Lower leg skin (tissue), 4 donors: ENCODE data around the gene PIK3R1. TPM values are rescaled to one million over a fixed set of nuclear protein-coding genes. Genes with fewer than 3 reads are reported as not detected.

Experiments used
- DNase-seq, 2 donors: peaks; one replicate each; pipeline ENCODE4 v3.0.0-alpha.2; 2019; ENCODE audit warnings: low spot score in 2 of 2
- H3K4me3 ChIP-seq: fragments of 200-600 bp; sonication (generic); 2 replicates; pipeline ENCODE4 v1.5.1; 2017; ENCODE audit warnings: mild to moderate bottlenecking, low read depth; ENCODE audit not compliant: poor library complexity, severe bottlenecking
- POLR2A ChIP-seq, 2 donors: fragments of 450-650 bp; IDR thresholded peaks; one replicate each; pipeline ENCODE4 v1.6.1; 2016 to 2017; ENCODE audit warnings: antibody characterized with exemption in 2 of 2, mild to moderate bottlenecking in 1 of 2, moderate library complexity in 1 of 2
- WGBS, 2 donors: methylation state at CpG; one replicate each; pipeline ENCODE4 v1.1.5; 2018; 5-methylcytosine and 5-hydroxymethylcytosine counted together
- intact Hi-C: fragments of 100-400 bp; cut with DNase I; formaldehyde crosslinking; loops from one replicate; pipeline ENCODE4 v1.15.0; 2023; ENCODE audit warnings: low total_unique reads
- total RNA-seq, 4 donors: library from RNA; depleted of rRNA; stranded (reverse); fragments of >200 nt; gene quantifications; one replicate each; pipeline ENCODE4 v1.1.0, GENCODE V29; 2016
- TF ChIP-seq, protein P1 (sequence below), 3 donors: fragments of 450-650 bp; IDR thresholded peaks; one replicate each; pipeline ENCODE4 v1.5.1; 2016; ENCODE audit warnings: antibody characterized with exemption in 3 of 3, mild to moderate bottlenecking in 3 of 3, moderate library complexity in 2 of 3

PIK3R1 gene
- total RNA-seq, 4 donors from 2014 or later = 102 to 245 (median 137) TPM

DNA sequence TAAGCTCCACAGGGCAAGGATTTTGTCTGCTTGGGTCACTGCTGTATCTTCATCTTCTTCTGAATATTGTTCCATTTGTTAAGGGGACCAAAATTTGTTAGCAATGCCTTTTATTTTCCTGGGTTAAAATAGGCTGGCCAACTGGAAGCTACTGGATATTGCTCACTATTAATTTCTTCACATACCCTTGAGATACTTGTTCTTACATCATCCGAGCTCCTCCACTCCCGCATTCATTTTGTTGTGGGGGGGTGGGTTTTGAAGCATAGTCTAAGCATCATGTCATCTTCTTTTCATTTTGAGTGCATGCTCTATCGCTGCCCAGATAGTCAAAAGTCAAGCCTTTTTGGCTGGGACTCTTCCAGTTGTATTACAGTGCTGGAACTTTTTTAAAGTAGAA is 42.5 kb upstream of the PIK3R1 start:
- no peak for DNase-seq
- no peak overlapping the region for H3K4me3 ChIP-seq
- TF ChIP-seq, protein P1, sequence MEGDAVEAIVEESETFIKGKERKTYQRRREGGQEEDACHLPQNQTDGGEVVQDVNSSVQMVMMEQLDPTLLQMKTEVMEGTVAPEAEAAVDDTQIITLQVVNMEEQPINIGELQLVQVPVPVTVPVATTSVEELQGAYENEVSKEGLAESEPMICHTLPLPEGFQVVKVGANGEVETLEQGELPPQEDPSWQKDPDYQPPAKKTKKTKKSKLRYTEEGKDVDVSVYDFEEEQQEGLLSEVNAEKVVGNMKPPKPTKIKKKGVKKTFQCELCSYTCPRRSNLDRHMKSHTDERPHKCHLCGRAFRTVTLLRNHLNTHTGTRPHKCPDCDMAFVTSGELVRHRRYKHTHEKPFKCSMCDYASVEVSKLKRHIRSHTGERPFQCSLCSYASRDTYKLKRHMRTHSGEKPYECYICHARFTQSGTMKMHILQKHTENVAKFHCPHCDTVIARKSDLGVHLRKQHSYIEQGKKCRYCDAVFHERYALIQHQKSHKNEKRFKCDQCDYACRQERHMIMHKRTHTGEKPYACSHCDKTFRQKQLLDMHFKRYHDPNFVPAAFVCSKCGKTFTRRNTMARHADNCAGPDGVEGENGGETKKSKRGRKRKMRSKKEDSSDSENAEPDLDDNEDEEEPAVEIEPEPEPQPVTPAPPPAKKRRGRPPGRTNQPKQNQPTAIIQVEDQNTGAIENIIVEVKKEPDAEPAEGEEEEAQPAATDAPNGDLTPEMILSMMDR (IDR thresholded peaks at IDR 0.05) = no peak
- no peak for TF ChIP-seq POLR2A (IDR thresholded peaks at IDR 0.05)

DNA sequence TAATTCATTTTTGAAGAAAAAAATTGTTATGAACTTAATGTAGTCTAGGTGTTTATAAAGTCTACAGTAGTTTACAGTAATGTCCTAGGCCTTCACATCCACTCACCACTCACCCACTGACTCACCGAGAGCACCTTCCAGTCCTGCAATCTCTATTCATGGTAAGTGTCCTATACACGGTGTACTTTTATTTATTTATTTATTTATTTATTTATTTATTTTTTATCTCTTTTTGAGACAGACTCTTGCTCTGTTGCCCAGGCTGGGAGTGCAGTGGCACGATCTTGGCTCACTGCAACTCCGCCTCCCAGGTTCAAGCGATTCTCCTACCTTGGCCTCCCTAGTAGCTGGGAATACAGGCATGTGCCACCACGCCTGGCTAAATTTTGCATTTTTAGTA is 39.3 kb upstream of the PIK3R1 start:
- DNase-seq = no peak
- WGBS, 2 donors = 95 to 98% methylated on average over 6 of the region's 6 CpGs
- intact Hi-C loops = no loop called here
- no peak for TF ChIP-seq POLR2A (IDR thresholded peaks at IDR 0.05)
- TF ChIP-seq, protein P1 (IDR thresholded peaks at IDR 0.05) = no peak
- H3K4me3 ChIP-seq = no peak overlapping the region

More for the DNA sequence above, 42.5 kb upstream of the PIK3R1 start:
- intact Hi-C loops = no loop called here
- 74 to 78% methylated on average over 3 of the region's 3 CpGs for WGBS, 2 donors

DNA sequence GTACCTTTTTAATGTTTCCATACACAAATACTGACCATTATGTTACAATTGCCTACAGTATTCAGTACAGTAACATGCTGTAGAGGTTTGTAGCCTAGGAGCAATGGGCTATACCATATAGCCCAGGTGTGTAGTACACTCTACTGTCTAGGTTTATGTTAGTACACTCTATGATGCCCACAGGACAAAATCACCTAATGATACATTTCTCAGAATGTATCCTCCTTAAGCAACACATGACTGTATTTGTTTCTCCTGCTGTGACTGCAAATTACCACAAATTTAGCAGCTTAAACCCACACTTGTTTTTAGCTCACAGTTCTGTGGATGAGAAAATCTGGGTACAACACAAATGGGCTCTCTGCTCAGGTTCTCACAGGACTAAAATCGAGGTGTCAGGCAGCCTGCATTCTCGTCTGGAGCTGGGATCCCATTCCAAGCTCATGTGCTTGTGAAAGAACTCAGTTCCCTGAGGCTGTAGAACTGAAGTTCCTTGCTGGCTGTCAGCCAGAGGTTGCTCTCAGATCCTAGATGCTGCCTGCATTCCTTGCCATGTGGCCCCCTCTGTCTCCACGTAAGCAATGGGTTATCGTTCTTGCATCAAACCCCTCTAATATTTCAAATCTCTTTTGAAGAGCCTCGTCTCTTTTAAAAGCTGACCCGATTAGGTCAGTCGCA is 38.6 kb upstream of the PIK3R1 start:
- WGBS, 2 donors = 82 to 85% methylated on average over 7 of the region's 7 CpGs
- intact Hi-C loops = no loop called here

DNA sequence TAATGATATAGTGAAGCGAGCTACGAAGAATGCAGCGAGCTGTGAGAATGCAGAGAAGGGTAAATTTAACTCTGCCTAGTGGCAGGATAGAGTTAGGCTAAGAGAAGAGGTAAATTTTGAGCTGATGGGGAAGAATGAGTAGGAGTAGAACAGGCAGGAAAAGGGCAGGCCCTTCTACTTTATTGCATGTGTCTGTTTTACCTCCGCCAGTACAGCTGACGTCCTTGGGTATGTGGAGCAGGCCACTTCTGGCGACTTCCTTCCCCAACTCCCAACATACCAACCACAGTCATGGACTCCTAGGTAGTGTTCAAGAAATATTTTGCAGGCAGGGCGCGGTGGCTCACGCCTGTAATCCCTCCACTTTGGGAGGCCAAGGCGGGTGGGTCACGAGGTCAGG is 37.9 kb upstream of the PIK3R1 start:
- no peak for DNase-seq
- no peak overlapping the region for H3K4me3 ChIP-seq
- intact Hi-C loops = no loop called here
- no peak for TF ChIP-seq POLR2A (IDR thresholded peaks at IDR 0.05)
- TF ChIP-seq, protein P1 (IDR thresholded peaks at IDR 0.05) = no peak
- WGBS, 2 donors = 95 to 96% methylated on average over 11 of the region's 11 CpGs

More for the DNA sequence above, 38.6 kb upstream of the PIK3R1 start:
- no peak overlapping the region for H3K4me3 ChIP-seq
- DNase-seq = no peak
- TF ChIP-seq, protein P1 (IDR thresholded peaks at IDR 0.05) = no peak
- TF ChIP-seq POLR2A (IDR thresholded peaks at IDR 0.05) = no peak

DNA sequence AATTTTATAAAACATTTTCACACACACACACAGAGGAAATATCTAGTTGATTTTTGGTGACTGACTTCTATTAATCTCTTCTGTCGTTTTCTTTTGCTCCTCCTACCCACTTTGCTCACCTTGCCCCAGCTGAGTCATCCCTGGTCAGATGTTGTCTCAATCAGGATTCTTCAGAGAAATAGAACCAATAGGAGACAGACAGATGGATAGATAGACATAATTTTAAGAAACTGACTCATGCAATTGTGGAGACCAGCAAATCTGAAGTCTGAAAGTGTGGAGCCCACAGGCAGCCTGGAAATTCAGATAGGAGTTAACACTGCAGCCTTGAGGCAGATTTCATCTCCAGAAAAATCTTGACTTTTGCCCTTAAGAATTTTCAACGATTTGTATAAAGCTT is 37.0 kb upstream of the PIK3R1 start:
- intact Hi-C loops = no loop called here
- TF ChIP-seq, protein P1 (IDR thresholded peaks at IDR 0.05) = no peak
- no peak for TF ChIP-seq POLR2A (IDR thresholded peaks at IDR 0.05)
- no peak for DNase-seq
- H3K4me3 ChIP-seq = no peak overlapping the region
- 36 to 39% methylated on average over 2 of the region's 2 CpGs for WGBS, 2 donors
